H1 (cell line): ENCODE data around the gene TUT7. TPM values are rescaled to one million over a fixed set of nuclear protein-coding genes. Genes with fewer than 3 reads are reported as not detected.

Source experiments
- CTCF ChIA-PET: fragments of 300-600 bp; sonication (Branson Sonifier 250); formaldehyde crosslinking; loops from one replicate; lab custom pipeline; 2021; ENCODE audit not compliant: partially characterized antibody; lab: Charles Lee
- POLR2A ChIA-PET: fragments of 300-600 bp; sonication (Branson Sonifier 250); formaldehyde crosslinking; loops from one replicate; lab custom pipeline; 2021; ENCODE audit warnings: inconsistent platforms; ENCODE audit not compliant: partially characterized antibody; lab: Charles Lee
- DNase-seq, 2 experiments: peaks; one replicate each; pipeline versions ENCODE4 v3.0.0 to v3.0.0-alpha.2; 2010 to 2022; ENCODE audit warnings: low spot score in 2 of 2, low read depth in 1 of 2, mixed read lengths in 1 of 2
- FAIRE-seq: peaks from 2 replicates; lab custom pipeline; 2011; peaks lifted over from hg19 to GRCh38; lab: Jason Lieb, UNC
- H2AFZ ChIP-seq: 2 replicates; pipeline ENCODE4 v1.8.1; 2012; ENCODE audit warnings: low read length, inconsistent platforms
- H2AK5ac ChIP-seq: 2 replicates; pipeline ENCODE4 v1.6.1; 2013; ENCODE audit warnings: low read depth, low read length
- H2BK120ac ChIP-seq: replicated peaks from 2 replicates; pipeline ENCODE3; 2013; ENCODE audit warnings: low read depth, low read length, inconsistent platforms
- H2BK12ac ChIP-seq: 2 replicates; pipeline ENCODE4 v1.6.1; 2013; ENCODE audit warnings: low read depth, low read length
- H2BK15ac ChIP-seq: 2 replicates; pipeline ENCODE4 v1.6.1; 2013; ENCODE audit warnings: low read length
- H2BK20ac ChIP-seq: 2 replicates; pipeline ENCODE4 v1.6.1; 2013; ENCODE audit warnings: low read length
- H2BK5ac ChIP-seq: 2 replicates; pipeline ENCODE4 v1.6.1; 2013; ENCODE audit warnings: low read depth, low read length
- H3K14ac ChIP-seq: 2 replicates; pipeline ENCODE4 v1.6.1; 2013; ENCODE audit warnings: inconsistent platforms; ENCODE audit not compliant: insufficient read length
- H3K18ac ChIP-seq: 2 replicates; pipeline ENCODE4 v1.6.1; 2013; ENCODE audit warnings: low read length; ENCODE audit errors: extremely low read depth
- H3K23ac ChIP-seq: 2 replicates; pipeline ENCODE4 v1.6.1; 2013; ENCODE audit warnings: inconsistent platforms; ENCODE audit not compliant: insufficient read length
- H3K23me2 ChIP-seq: 2 replicates; pipeline ENCODE4 v1.6.1; 2013; ENCODE audit warnings: low read depth, low read length
- H3K27ac ChIP-seq: 2 replicates; pipeline ENCODE4 v1.6.1; 2011; ENCODE audit warnings: low read depth, low read length, inconsistent platforms
- H3K27me3 ChIP-seq, 4 experiments: replicated peaks in 1 of 4; 1 replicate in 1 of 4; 2 replicates in 3 of 4; pipeline versions ENCODE4 v1.6.1 to v1.8.1; 2011 to 2013; ENCODE audit warnings: low read length in 3 of 4, mild to moderate bottlenecking in 3 of 4, inconsistent platforms in 2 of 4, mixed read lengths in 2 of 4, moderate library complexity in 1 of 4; ENCODE audit not compliant: control insufficient read depth in 3 of 4, insufficient read depth in 3 of 4; ENCODE audit errors: extremely low read depth in 1 of 4
- H3K36me3 ChIP-seq, 4 experiments: 2 replicates each; pipeline versions ENCODE4 v1.6.1 to v1.8.1; 2011 to 2013; ENCODE audit warnings: mild to moderate bottlenecking in 4 of 4, low read length in 3 of 4, moderate library complexity in 2 of 4, control low read depth in 1 of 4, inconsistent platforms in 1 of 4; ENCODE audit not compliant: insufficient read depth in 4 of 4, control insufficient read depth in 2 of 4
- H3K4ac ChIP-seq: replicated peaks from 2 replicates; pipeline ENCODE3; 2013; ENCODE audit warnings: low read length, low read depth, mixed read lengths, inconsistent platforms; ENCODE audit not compliant: insufficient read length
- H3K4me1 ChIP-seq, 4 experiments: replicated peaks in 1 of 4; 1 replicate in 1 of 4; 2 replicates in 3 of 4; pipeline versions ENCODE4 v1.6.1 to v1.8.1; 2011 to 2013; ENCODE audit warnings: low read length in 3 of 4, inconsistent platforms in 2 of 4, mixed read lengths in 1 of 4; ENCODE audit not compliant: insufficient read depth in 4 of 4, control insufficient read depth in 3 of 4
- H3K4me2 ChIP-seq, 2 experiments: 2 replicates each; pipeline versions ENCODE4 v1.6.1 to v1.8.1; 2011 to 2013; ENCODE audit warnings: low read depth in 2 of 2, low read length in 2 of 2, control low read depth in 1 of 2, inconsistent platforms in 1 of 2, mild to moderate bottlenecking in 1 of 2; ENCODE audit not compliant: insufficient read depth in 1 of 2
- H3K4me3 ChIP-seq, 4 experiments: fragments of 200-600, 300-600 bp in 1 of 4; sonication (generic), shearing (Covaris generic), sonication (Bioruptor Twin) in 1 of 4; 2 replicates each; pipeline versions ENCODE4 v1.5.1 to v1.8.1; 2011 to 2016; ENCODE audit warnings: low read length in 4 of 4, low read depth in 3 of 4, control low read depth in 2 of 4, inconsistent platforms in 2 of 4, mild to moderate bottlenecking in 2 of 4, mixed read lengths in 1 of 4, moderate library complexity in 1 of 4; ENCODE audit not compliant: insufficient read depth in 2 of 4; ENCODE audit errors: extremely low read depth in 1 of 4
- H3K56ac ChIP-seq: replicated peaks from 2 replicates; pipeline ENCODE3; 2013; ENCODE audit warnings: low read depth, mild to moderate bottlenecking, mixed read lengths, low read length, inconsistent platforms; ENCODE audit not compliant: insufficient read length
- H3K79me1 ChIP-seq: 2 replicates; pipeline ENCODE4 v1.6.1; 2013; ENCODE audit warnings: low read depth, low read length, control low read depth
- H3K79me2 ChIP-seq, 2 experiments: 2 replicates each; pipeline versions ENCODE4 v1.6.1 to v1.8.1; 2012 to 2013; ENCODE audit warnings: low read length in 2 of 2, mild to moderate bottlenecking in 2 of 2, inconsistent platforms in 1 of 2; ENCODE audit not compliant: insufficient read depth in 2 of 2, control insufficient read depth in 1 of 2
- H3K9ac ChIP-seq, 4 experiments: replicated peaks in 1 of 4; 1 replicate in 1 of 4; 2 replicates in 3 of 4; pipeline versions ENCODE4 v1.6.1 to v1.8.1; 2011 to 2013; ENCODE audit warnings: low read depth in 3 of 4, low read length in 3 of 4, control low read depth in 2 of 4, mild to moderate bottlenecking in 2 of 4, moderate library complexity in 2 of 4, inconsistent platforms in 1 of 4; ENCODE audit errors: extremely low read depth in 1 of 4
- H3K9me3 ChIP-seq, 2 experiments: 2 replicates each; pipeline versions ENCODE4 v1.6.1 to v1.8.1; 2012 to 2013; ENCODE audit warnings: mild to moderate bottlenecking in 2 of 2, moderate library complexity in 2 of 2, control low read depth in 1 of 2, inconsistent platforms in 1 of 2, low read depth in 1 of 2, low read length in 1 of 2, mixed read lengths in 1 of 2; ENCODE audit not compliant: insufficient read depth in 2 of 2
- H4K20me1 ChIP-seq, 2 experiments: replicated peaks in 1 of 2; 2 replicates each; pipeline versions ENCODE3 to v1.8.1; 2011 to 2013; ENCODE audit warnings: inconsistent platforms in 2 of 2, low read length in 2 of 2, mild to moderate bottlenecking in 1 of 2; ENCODE audit not compliant: insufficient read depth in 2 of 2, control insufficient read depth in 1 of 2
- H4K5ac ChIP-seq: 2 replicates; pipeline ENCODE4 v1.6.1; 2013; ENCODE audit warnings: low read length, low read depth, mixed read lengths, inconsistent platforms; ENCODE audit not compliant: insufficient read length
- H4K8ac ChIP-seq: 2 replicates; pipeline ENCODE4 v1.8.0; 2013; ENCODE audit warnings: mild to moderate bottlenecking, moderate library complexity, low read length, inconsistent platforms; ENCODE audit not compliant: insufficient read depth; ENCODE audit errors: extremely low read depth
- H4K91ac ChIP-seq: replicated peaks from 2 replicates; pipeline ENCODE3; 2013; ENCODE audit warnings: low read length, mixed read lengths, inconsistent platforms; ENCODE audit not compliant: insufficient read length
- ASH2L ChIP-seq: fragments of 200-600, 300-600 bp; sonication (generic); IDR thresholded peaks from one replicate; pipeline ENCODE4 v1.7.1; 2017; ENCODE audit warnings: low read length
- BACH1 ChIP-seq: IDR thresholded peaks from 2 replicates; pipeline ENCODE4 v1.6.1; 2012; ENCODE audit warnings: low read length, improper control_type of control experiment
- CTBP2 ChIP-seq: IDR thresholded peaks from 2 replicates; pipeline ENCODE4 v1.7.0; 2011; ENCODE audit warnings: borderline replicate concordance, mild to moderate bottlenecking, moderate library complexity, mixed read lengths, low read length; ENCODE audit not compliant: insufficient read depth, insufficient read length
- EZH2 ChIP-seq: fragments of 200-600 bp; sonication (generic); IDR thresholded peaks from 2 replicates; pipeline ENCODE4 v1.7.1; 2012; ENCODE audit warnings: low read depth, mild to moderate bottlenecking, moderate library complexity, low read length, inconsistent platforms; ENCODE audit not compliant: severe bottlenecking
- NANOG ChIP-seq: IDR thresholded peaks from 2 replicates; pipeline ENCODE4 v1.6.1; 2011; ENCODE audit warnings: low read length, low read depth, mild to moderate bottlenecking, inconsistent platforms; ENCODE audit not compliant: insufficient read depth, poor library complexity, severe bottlenecking
- RAD21 ChIP-seq, 2 experiments: IDR thresholded peaks in 1 of 2; conservative IDR thresholded peaks in 1 of 2; 2 replicates each; pipeline ENCODE4 v1.6.1; 2011; ENCODE audit warnings: low read depth in 2 of 2, low read length in 2 of 2, improper control_type of control experiment in 1 of 2, inconsistent platforms in 1 of 2, mild to moderate bottlenecking in 1 of 2, moderate library complexity in 1 of 2
- RBBP5 ChIP-seq: IDR thresholded peaks from 2 replicates; pipeline ENCODE4 v1.7.1; 2012; ENCODE audit warnings: low read depth, mild to moderate bottlenecking, inconsistent platforms, low read length, moderate library complexity, borderline replicate concordance
- RFX5 ChIP-seq: IDR thresholded peaks from 2 replicates; pipeline ENCODE4 v1.6.1; 2011; ENCODE audit warnings: low read depth, low read length, improper control_type of control experiment, borderline replicate concordance
- SIN3A ChIP-seq, 2 experiments: IDR thresholded peaks in 1 of 2; conservative IDR thresholded peaks in 1 of 2; 2 replicates each; pipeline ENCODE4 v1.6.1; 2011 to 2012; ENCODE audit warnings: low read length in 2 of 2, improper control_type of control experiment in 1 of 2, low read depth in 1 of 2, mild to moderate bottlenecking in 1 of 2
- YY1 ChIP-seq: IDR thresholded peaks from 2 replicates; pipeline ENCODE4 v1.6.1; 2011; ENCODE audit warnings: low read depth, mild to moderate bottlenecking, low read length
- WGBS, 2 experiments: shearing (Covaris generic) in 1 of 2; methylation state at CpG; one replicate each; pipeline versions ENCODE4 v1.1.6 to v1.1.7; 2013 to 2015; ENCODE audit warnings: low lambda C conversion rate in 2 of 2, mixed read lengths in 2 of 2, inconsistent platforms in 1 of 2, low coverage in 1 of 2, missing lambda C conversion rate in 1 of 2; ENCODE audit not compliant: insufficient replicate concordance in 2 of 2, insufficient coverage in 1 of 2, insufficient read length in 1 of 2; ENCODE audit errors: extremely low coverage in 1 of 2, missing lambda C conversion rate in 1 of 2; 5-methylcytosine and 5-hydroxymethylcytosine counted together
- polyA plus RNA-seq, 7 experiments: library from polyadenylated mRNA; depleted of rRNA in 3 of 7; stranded (reverse) in 5 of 7; unstranded in 2 of 7; fragments of >200 nt in 5 of 7; fragments of 200-250 nt in 2 of 7; gene quantifications; 1 replicate in 5 of 7; 2 replicates in 1 of 7; 4 replicates in 1 of 7; pipeline versions ENCODE4 v1.2.1 to v1.2.3, GENCODE V29; 2011 to 2013; ENCODE audit warnings: missing spikeins in 2 of 7, mixed read lengths in 2 of 7
- total RNA-seq: library from RNA; stranded (reverse); fragmentation: NEBNext Ultra II Directional; extraction: Animal tissue kit (Norgen Biotek cat#: 25700); gene quantifications from 2 replicates; pipeline ENCODE4 v1.2.1, GENCODE V29; 2021
- TF ChIP-seq, protein P1 (sequence below): IDR thresholded peaks from 2 replicates; pipeline ENCODE4 v1.6.1; 2012; ENCODE audit warnings: low read length, inconsistent platforms

TUT7 gene
- total and polyA plus RNA-seq, 2 of the 8 experiments (the other 6 are each of a cell fraction or from before 2014, with no cell fraction given): 4.8 to 19.3 TPM

DNA sequence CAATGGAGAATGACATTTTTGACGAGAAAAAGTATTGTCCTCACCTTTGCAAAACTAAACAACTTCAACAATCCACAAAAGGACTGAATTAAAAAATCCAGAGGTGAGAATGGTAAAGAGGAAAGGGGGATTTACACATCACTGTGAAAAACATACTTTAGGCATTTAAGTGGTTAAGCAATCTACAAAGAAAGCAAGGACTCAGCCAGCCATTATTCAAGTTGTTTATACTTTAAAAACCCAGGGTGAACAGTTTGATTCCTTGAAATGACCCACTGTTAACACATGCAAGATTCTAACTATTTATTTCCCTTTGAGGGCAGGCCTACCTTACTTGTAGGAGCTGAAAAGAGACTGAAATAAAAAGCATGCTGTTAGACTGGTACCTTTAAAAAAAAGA is 29.3 kb downstream of the TUT7 start:
- H4K20me1 ChIP-seq: peaks cover 2 to 7% of the 10 kb centered on the region in 2 experiments
- no peaks in the 10 kb centered on the region for H3K79me2 ChIP-seq
- no peaks in the 10 kb centered on the region for H3K9me3 ChIP-seq
- DNase-seq (no peak), FAIRE-seq (no peak)
- POLR2A ChIA-PET: no interaction called here
- H3K23ac ChIP-seq: no peak overlapping the region
- no peak overlapping the region for H3K18ac ChIP-seq
- H2AFZ ChIP-seq: no peak overlapping the region
- H3K14ac ChIP-seq: no peak overlapping the region
- no peak overlapping the region for H3K4me3 ChIP-seq
- H3K36me3 ChIP-seq: peaks cover 3 to 69% (median 33%) of the 10 kb centered on the region in 4 experiments
- TF ChIP-seq EZH2 (no peak), CTBP2 (no peak), RAD21 (IDR thresholded peaks at IDR 0.05 in 1 of 2, conservative IDR thresholded peaks at IDR 0.05 in 1 of 2; ENCODE audit: low read depth in 2 of 2, low read length in 2 of 2) (no peak), BACH1 (no peak), ASH2L (no peak), SIN3A (conservative IDR thresholded peaks at IDR 0.05 in 1 of 2, IDR thresholded peaks at IDR 0.05 in 1 of 2; ENCODE audit: low read depth in 1 of 2, low read length in 2 of 2) (no peak), RBBP5 (no peak), YY1 (no peak), RFX5 (no peak), NANOG (no peak)
- TF ChIP-seq, protein P1, sequence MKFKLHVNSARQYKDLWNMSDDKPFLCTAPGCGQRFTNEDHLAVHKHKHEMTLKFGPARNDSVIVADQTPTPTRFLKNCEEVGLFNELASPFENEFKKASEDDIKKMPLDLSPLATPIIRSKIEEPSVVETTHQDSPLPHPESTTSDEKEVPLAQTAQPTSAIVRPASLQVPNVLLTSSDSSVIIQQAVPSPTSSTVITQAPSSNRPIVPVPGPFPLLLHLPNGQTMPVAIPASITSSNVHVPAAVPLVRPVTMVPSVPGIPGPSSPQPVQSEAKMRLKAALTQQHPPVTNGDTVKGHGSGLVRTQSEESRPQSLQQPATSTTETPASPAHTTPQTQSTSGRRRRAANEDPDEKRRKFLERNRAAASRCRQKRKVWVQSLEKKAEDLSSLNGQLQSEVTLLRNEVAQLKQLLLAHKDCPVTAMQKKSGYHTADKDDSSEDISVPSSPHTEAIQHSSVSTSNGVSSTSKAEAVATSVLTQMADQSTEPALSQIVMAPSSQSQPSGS: no peak
- CTCF ChIA-PET: interaction anchor here (0.7 kb wide), 1 partner anchor 517 kb away, joined by 3 read pairs; no protein-coding TSS in a partner anchor
- no peak overlapping the region for H2BK5ac ChIP-seq
- H3K27ac ChIP-seq: no peak overlapping the region
- H3K4ac ChIP-seq: no peak overlapping the region
- H2AK5ac ChIP-seq: no peak overlapping the region
- H2BK12ac ChIP-seq: no peak overlapping the region
- no peak overlapping the region for H2BK120ac ChIP-seq
- H4K91ac ChIP-seq: no peak overlapping the region
- no peak overlapping the region for H3K4me2 ChIP-seq
- no peak overlapping the region for H3K56ac ChIP-seq
- no peak overlapping the region for H2BK15ac ChIP-seq
- no peaks in the 10 kb centered on the region for H3K79me1 ChIP-seq
- H3K4me1 ChIP-seq: peaks cover 0 to 7% (median 1%) of the 10 kb centered on the region in 4 experiments; a peak in 2 of 7 replicates
- WGBS, 2 experiments: 96% methylated on average over 1 of the region's 1 CpG; no CpG with 5 or more reads in 1 of the 2 experiments
- no peak overlapping the region for H4K5ac ChIP-seq
- H3K9ac ChIP-seq: no peak overlapping the region
- no peaks in the 10 kb centered on the region for H3K23me2 ChIP-seq
- H4K8ac ChIP-seq: no peak overlapping the region
- no peaks in the 10 kb centered on the region for H3K27me3 ChIP-seq
- H2BK20ac ChIP-seq: no peak overlapping the region
